Endothelial cell of hepatic sinusoid (primary cell): ENCODE results near the gene RPS26.
"Not testable (repeated sequence)": the region's sequence is repeated elsewhere in the genome, so short reads cannot be mapped to it uniquely, and the experiment has no call there.

Experiments used
- in situ Hi-C: cut with HindIII; loops from 2 replicates; pipeline ENCODE4 v1.10.0; 2017; ENCODE audit warnings: low sequenced_read_pairs

The RPS26 gene

DNA sequence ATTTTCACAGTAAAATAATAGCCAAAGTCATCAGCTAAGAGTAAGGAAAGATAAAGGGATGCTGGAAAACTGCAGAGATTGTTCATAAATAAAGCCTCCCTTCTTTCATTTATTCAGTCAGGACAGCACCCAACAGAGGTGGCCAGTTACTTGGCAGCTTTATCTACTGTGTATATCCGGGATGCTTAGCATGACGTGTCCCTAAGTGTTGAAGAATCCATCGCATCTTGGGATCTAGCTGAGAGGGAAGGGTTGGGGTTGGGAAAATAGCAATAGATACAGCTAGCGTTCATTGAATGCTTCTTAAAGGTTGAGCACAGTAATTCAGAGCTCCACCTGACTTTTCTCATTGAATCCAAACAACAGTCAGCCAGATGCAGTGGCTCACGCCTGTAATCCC, 32.7 kb downstream of the RPS26 start:
- in situ Hi-C loops = no loop called here

DNA sequence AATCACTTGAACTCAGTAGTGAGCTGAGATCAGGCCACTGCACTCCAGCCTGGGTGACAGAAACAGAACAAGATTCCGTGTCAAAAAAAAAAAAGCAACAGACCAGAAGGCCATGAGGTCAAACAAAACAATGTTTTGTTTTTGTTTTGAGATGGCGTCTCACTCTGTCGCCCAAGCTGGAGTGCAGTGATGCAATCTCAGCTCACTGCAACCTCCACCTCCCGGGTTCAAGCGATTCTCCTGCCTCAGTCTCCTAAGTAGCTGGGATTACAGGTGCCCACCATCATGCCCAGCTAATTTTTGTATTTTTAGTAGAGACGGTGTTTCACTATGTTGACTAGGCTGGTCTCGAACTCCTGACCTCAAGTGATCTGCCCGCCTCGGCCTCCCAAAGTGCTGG, 36.2 kb downstream of the RPS26 start:
- in situ Hi-C loops = not testable (repeated sequence)

DNA sequence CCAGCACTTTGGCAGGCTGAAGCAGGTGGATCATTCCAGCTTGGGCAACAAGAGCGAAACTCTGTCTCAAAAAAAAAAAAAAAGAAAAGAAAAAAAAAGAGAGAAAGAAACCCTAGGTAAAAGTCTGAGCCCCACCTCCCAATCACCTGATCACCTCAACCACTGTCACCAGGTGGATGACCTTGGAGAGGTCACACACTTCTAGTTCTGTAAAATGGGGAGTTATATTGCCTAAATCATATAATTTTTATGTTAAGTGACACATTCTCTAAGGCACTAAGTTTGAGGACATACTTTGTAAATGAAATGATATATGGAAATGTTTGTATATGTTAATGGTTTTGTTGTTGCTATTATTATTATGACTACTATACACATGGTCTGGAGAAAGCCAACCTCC, 36.7 kb downstream of the RPS26 start:
- in situ Hi-C loops = no loop called here

DNA sequence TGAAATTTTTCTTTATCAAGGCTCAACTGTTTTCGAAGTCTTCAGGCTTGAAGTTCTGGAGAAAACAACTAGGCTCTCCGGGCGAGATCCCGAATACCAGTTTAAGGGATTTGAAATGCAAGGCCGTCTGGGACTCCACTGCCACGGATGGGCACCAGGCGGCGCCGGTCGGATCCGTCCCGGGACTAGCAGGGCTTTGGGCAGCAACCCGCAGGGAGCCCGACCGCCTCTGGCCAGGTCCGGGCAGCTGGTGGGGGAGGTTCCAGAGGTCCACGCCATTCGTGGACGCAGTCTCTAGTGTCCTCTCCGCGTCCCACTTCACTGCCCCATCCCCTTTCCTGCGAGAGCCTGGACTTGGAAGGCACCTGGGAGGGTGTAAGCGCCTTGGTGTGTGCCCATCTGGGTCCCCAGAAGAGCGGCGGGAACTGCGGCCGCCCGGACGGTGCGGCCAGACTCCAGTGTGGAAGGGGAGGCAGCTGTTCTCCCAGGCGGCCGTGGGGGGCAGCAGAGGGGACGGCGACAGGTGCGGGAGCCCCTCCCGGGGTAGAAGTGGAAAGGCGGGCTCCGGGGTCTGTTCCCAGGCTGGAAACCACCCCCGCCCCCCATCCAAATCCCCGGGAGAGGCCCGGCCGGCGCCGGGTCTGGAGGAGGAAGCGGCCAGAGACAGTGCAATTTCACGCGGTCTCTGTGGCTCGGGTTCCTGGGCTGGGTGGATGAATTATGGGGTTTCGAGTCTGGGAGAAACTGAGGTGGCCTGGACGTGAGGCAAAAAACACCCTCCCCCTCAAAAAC, 37.4 kb downstream of the RPS26 start:
- in situ Hi-C loops = no loop called here

DNA sequence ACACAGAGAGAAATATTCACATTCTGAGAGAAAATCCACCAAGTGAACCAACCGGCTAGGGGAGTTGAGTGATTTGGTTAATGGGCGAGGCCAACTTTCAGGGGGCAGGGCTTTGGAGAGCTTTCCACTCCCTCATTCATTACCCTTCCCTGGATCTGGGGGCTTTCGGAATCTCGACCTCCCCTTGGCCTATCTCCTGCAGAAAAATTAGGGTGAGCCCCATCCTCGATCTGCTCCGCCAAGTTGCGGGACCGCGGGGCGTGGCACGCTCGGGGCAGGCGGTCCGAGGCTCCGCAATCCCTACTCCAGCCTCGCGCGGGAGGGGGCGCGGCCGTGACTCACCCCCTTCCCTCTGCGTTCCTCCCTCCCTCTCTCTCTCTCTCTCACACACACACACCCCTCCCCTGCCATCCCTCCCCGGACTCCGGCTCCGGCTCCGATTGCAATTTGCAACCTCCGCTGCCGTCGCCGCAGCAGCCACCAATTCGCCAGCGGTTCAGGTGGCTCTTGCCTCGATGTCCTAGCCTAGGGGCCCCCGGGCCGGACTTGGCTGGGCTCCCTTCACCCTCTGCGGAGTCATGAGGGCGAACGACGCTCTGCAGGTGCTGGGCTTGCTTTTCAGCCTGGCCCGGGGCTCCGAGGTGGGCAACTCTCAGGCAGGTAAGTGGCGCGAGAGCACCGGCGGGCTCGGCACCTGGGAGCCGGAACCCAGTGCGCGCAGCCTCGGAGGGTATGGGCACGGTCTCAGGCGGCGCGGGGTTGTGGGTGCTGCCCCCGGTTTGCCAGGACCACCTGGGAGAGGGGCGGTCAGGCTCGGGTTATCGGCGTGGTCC, 38.2 kb downstream of the RPS26 start, which contains the start of gene ERBB3:
ERBB3 (plus strand) TSS at position 443 of the 833 bp plus-strand sequence; CDS start at position 579, 136 bp downstream.
- in situ Hi-C loops = no loop called here

DNA sequence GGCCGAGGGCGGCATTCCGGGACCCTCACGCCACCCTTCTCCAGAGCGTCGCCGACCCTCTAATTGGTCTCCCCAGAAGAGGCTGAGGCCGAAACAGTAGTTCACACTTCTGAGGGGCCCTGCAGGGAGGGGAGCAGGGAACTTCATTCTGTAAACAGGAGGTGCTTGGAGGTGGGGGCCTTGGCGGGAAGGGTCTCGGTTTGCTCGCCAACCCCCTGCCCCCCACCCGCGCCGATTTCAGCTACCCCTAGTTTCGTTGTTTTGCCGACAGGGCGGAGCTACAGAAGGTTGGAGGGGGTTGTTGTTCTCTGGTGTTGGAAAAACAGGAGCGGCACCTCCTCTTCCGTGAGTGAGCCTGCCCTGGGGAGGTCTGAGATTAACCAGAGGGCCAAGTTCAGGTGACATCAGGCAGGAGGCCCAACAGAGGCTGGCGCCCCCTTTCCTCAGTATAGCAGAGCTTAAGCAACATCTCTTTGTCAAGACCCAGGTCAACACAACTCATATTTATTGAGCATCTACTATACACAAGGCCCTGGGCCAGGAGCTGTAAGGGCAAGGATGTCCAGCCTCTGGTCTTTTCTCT, 38.9 kb downstream of the RPS26 start:
- in situ Hi-C loops = no loop called here

DNA sequence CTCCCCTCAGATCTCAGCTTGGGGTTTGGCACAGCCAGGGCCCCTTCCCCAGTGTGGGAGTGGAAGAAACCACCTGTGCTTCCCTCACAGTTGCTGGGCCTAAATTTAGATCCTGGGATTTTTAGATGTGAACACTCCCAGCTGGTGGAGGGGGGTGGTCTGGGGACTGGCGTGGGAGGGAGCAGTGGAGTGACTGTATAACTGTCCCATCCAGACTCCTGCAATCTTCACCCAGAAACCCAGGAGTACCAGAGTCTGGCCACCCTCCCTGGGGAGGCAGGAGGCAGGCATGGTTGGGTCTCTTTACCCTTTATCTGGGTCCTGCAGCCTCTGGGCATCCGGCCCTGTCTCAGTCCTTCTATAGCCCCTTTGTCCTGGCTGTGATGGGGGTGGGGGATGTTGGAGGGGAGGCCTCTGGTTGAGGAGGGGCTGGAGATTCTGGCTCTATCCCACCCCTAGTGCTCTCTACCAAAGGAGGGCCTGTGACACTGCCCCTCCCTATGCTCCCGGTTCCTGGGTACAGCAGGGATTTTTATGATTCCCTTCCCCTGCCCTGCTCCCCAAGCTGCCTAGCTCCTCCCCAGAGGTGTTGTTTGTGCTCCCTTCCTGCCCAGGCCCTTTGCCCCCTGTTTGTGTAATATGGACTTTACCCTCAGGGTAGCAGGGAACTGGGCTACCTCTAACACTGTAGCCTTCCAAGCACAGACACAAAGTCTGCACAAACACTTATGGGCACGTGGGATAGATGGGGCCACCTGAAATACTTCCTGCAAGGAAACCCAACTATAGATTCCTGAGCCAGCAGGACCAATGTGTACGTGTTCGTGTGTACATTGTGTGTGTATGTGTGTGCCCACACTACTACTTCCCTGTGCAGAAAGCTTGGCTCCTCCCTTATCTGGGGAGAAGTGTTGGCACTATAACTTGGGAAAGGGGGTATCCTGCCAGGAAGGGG, 40.0 kb downstream of the RPS26 start:
- in situ Hi-C loops = no loop called here

DNA sequence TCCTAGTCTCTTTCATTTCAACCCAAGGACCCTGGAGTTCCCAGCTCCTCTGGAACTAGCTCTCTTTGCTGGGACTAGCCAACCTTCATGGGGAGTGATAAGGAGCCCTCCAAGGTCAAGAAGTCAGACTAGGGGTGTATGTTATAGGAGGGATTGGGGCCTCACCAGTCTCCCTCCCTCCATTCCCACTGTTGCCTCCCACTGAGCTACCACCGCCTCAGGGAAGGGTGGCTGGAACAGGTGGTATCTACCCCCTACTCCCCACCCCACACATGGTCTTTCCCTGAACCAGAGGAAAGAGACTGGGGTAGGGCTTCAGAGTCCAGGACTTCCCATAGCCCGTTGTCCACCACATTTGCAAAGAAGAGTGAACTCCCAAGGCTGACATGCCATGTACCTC, 40.7 kb downstream of the RPS26 start:
- in situ Hi-C loops = no loop called here

DNA sequence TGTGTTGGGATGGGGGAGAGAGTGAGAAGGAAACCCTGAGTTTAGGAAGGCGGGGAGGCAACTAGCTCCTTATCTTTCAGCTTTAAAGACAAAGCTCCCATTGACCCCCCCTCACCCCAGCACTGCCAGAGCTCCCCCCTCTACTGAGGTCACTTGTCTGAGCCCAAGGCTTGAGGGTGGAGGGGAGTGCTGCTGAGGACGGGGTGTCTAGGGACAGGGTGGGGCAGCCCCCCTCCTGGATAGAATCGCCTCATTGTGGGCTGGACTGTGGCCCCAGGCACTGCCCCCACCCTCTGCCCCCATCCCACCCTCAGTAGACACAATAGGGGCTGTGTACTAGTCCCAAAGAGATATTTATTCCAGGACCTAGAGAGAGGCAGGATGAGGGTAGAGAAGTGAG, 41.2 kb downstream of the RPS26 start:
- in situ Hi-C loops = no loop called here

DNA sequence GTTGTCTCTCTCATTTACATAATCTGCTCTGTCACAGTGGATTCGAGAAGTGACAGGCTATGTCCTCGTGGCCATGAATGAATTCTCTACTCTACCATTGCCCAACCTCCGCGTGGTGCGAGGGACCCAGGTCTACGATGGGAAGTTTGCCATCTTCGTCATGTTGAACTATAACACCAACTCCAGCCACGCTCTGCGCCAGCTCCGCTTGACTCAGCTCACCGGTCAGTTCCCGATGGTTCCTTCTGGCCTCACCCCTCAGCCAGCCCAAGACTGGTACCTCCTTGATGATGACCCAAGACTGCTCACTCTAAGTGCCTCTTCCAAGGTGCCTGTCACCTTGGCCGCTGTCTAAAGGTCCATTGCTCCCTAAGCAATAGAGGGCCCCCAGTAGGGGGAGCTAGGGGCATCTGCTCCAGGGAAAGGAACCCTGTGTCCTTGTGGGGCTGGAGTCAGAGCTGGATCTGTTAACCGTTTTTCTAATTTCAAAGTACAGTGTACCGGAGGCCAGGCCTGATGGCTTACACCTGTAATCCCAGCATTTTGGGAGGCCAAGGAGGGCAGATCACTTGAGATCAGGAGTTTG, 43.3 kb downstream of the RPS26 start:
- in situ Hi-C loops = no loop called here

DNA sequence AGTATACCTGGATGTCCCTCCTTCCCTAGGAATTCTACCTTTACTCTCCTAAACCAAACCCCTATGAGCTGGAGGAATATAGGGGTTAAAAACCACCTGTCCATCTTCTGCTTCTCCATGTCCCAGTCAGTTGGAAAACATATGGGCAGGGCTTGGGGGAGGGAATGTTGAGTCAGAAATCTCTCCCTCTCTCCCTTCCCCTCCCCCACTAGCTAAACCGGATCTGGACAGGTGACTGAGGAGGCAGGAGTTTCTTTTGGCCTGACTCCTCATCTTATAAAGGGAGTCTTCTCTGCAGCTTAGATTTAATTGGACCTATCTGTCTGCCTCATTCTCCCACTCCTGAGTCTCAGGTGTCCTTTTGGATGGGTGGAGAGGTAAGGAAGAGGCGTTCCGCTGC, 44.4 kb downstream of the RPS26 start:
- in situ Hi-C loops = no loop called here

DNA sequence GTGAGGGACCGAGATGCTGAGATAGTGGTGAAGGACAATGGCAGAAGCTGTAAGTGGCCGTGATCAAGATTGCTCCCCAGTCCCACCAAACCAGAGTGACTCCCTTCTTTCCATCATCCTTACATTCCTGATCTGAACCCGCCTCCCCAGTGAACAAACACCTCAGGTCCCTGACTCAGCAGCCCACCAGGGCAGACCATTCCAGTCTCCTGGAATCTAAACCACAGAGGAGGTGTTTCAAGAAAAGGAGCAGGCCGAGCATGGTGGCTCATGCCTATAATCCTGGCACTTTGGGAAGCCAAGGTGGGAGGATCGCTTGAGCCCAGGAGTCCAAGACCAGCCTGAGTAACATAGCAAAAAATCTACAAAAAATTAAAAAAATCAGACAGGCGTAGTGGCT, 44.9 kb downstream of the RPS26 start:
- in situ Hi-C loops = no loop called here

DNA sequence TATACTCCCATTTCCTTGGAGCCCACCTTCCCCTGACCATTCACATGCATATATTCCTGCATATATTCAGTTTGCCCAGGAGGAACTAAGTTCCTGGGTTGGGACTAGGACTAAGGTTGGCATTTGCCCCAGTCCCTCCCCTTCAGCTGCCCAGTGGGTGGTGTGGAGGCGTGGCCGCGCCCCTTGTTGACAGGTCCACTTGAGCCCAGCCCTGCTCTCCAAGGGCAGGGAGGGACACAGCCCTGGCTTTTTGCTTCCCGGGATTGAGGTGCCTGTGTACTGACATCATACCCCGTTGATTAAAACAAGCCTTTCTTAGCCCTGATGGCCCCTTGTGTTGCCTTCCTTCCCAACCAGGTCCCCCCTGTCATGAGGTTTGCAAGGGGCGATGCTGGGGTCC, 45.5 kb downstream of the RPS26 start:
- in situ Hi-C loops = no loop called here
